HepG2 (cell line): ENCODE data around the gene TTBK1. TPM values are rescaled to one million over a fixed set of nuclear protein-coding genes. Genes with fewer than 3 reads are reported as not detected.

ENCODE experiments used
- CCAR2 ChIP-seq: fragments of 200-400 bp; formaldehyde crosslinking; optimal IDR thresholded peaks from 2 replicates; pipeline ENCODE3; 2018; ENCODE audit warnings: low read depth, mild to moderate bottlenecking, low read length, moderate library complexity
- HMGXB4 ChIP-seq, 2 experiments: sonication (generic) in 1 of 2; formaldehyde crosslinking in 1 of 2; IDR thresholded peaks; 2 replicates each; pipeline versions ENCODE4 v1.4.0 to v1.6.1; 2018 to 2020; ENCODE audit warnings: missing genetic modification reagents in 2 of 2, borderline replicate concordance in 1 of 2, low read depth in 1 of 2, mild to moderate bottlenecking in 1 of 2, missing biosample characterization in 1 of 2
- JUND ChIP-seq: sonication (generic); formaldehyde crosslinking; IDR thresholded peaks from 2 replicates; pipeline ENCODE4 v1.8.0; 2022; ENCODE audit warnings: mild to moderate bottlenecking, missing genetic modification reagents
- MNT ChIP-seq: fragments of 450-650 bp; IDR thresholded peaks from 2 replicates; pipeline ENCODE4 v1.6.1; 2016
- MTA3 ChIP-seq: sonication (generic); formaldehyde crosslinking; IDR thresholded peaks from 2 replicates; pipeline ENCODE4 v1.4.0; 2020; ENCODE audit warnings: missing genetic modification reagents
- NR0B2 ChIP-seq: sonication (generic); formaldehyde crosslinking; IDR thresholded peaks from 2 replicates; pipeline ENCODE4 v1.4.0; 2020; ENCODE audit warnings: mild to moderate bottlenecking, missing genetic modification reagents
- NR2F2 ChIP-seq: IDR thresholded peaks from 2 replicates; pipeline ENCODE4 v1.6.1; 2012; ENCODE audit warnings: low read depth, inconsistent platforms, borderline replicate concordance
- PRMT3 ChIP-seq: sonication (generic); formaldehyde crosslinking; IDR thresholded peaks from 2 replicates; pipeline ENCODE4 v1.8.1; 2022; ENCODE audit warnings: low read depth, mild to moderate bottlenecking, moderate library complexity, missing genetic modification reagents, borderline replicate concordance
- RBAK ChIP-seq: sonication (generic); formaldehyde crosslinking; IDR thresholded peaks from 2 replicates; pipeline ENCODE4 v1.5.1; 2020; ENCODE audit warnings: mild to moderate bottlenecking, missing genetic modification reagents
- SP2 ChIP-seq: sonication (generic); formaldehyde crosslinking; IDR thresholded peaks from 2 replicates; pipeline ENCODE4 v1.5.1; 2020; ENCODE audit warnings: mild to moderate bottlenecking, missing genetic modification reagents
- SPEN ChIP-seq: sonication (generic); formaldehyde crosslinking; IDR thresholded peaks from 2 replicates; pipeline ENCODE4 v1.5.1; 2020; ENCODE audit warnings: low read depth, mild to moderate bottlenecking, missing genetic modification reagents
- ZC3H4 ChIP-seq: sonication (generic); formaldehyde crosslinking; IDR thresholded peaks from 2 replicates; pipeline ENCODE4 v1.4.0; 2020; ENCODE audit warnings: missing genetic modification reagents, borderline replicate concordance
- ZNF343 ChIP-seq: sonication (generic); formaldehyde crosslinking; IDR thresholded peaks from 2 replicates; pipeline ENCODE4 v1.4.0; 2020; ENCODE audit warnings: mild to moderate bottlenecking, missing genetic modification reagents
- ZNF468 ChIP-seq: sonication (generic); formaldehyde crosslinking; IDR thresholded peaks from 2 replicates; pipeline ENCODE4 v1.8.0; 2022; ENCODE audit warnings: mild to moderate bottlenecking, moderate library complexity, missing genetic modification reagents
- ZNF670 ChIP-seq: sonication (generic); formaldehyde crosslinking; IDR thresholded peaks from 2 replicates; pipeline ENCODE4 v1.8.0; 2022; ENCODE audit warnings: mild to moderate bottlenecking, missing genetic modification reagents, borderline replicate concordance
- ZNF75D ChIP-seq: sonication (generic); formaldehyde crosslinking; IDR thresholded peaks from 2 replicates; pipeline ENCODE4 v1.8.1; 2023; ENCODE audit warnings: missing genetic modification reagents, mild to moderate bottlenecking, borderline replicate concordance
- ZNF780A ChIP-seq: sonication (generic); formaldehyde crosslinking; IDR thresholded peaks from 2 replicates; pipeline ENCODE4 v1.8.0; 2022; ENCODE audit warnings: mild to moderate bottlenecking, missing genetic modification reagents, moderate library complexity
- polyA plus RNA-seq, 8 experiments: library from polyadenylated mRNA; depleted of rRNA in 3 of 8; stranded (reverse) in 7 of 8; unstranded in 1 of 8; fragments of >200 nt; fragmentation: Illumina TruSeq in 4 of 8; extraction: Trizol in 4 of 8; gene quantifications; 2 replicates each; pipeline versions ENCODE4 v1.2.1 to v1.2.3, GENCODE V29; 2011 to 2016; ENCODE audit warnings: low read depth in 4 of 8, missing spikeins in 1 of 8, mixed read lengths in 1 of 8; ENCODE audit not compliant: insufficient read depth in 1 of 8
- total RNA-seq, 5 experiments: library from RNA; depleted of rRNA; stranded (reverse); fragments of >200 nt; fragmentation: Illumina TruSeq; extraction: Trizol; gene quantifications; 2 replicates each; pipeline ENCODE4 v1.2.3, GENCODE V29; 2016; ENCODE audit warnings: low read depth in 1 of 5
- TF ChIP-seq, protein P1 (sequence below): IDR thresholded peaks from 2 replicates; pipeline ENCODE4 v1.4.0; 2020; ENCODE audit warnings: mild to moderate bottlenecking, missing genetic modification reagents
- TF ChIP-seq, protein P2 (sequence below): sonication (generic); formaldehyde crosslinking; IDR thresholded peaks from 2 replicates; pipeline ENCODE4 v1.4.0; 2020; ENCODE audit warnings: missing genetic modification reagents

Gene TTBK1
- total and polyA plus RNA-seq, 2 of the 13 experiments (the other 11 are each of a cell fraction or from before 2014, with no cell fraction given): 0.24 to 0.33 TPM

- TF ChIP-seq HMGXB4 (CRISPR knock-in tag; IDR thresholded peaks at IDR 0.05; ENCODE audit: borderline replicate concordance in 1 of 2, low read depth in 1 of 2) (peak in 1 of 2 experiments; percentile 57; a peak in 1 of 4 replicates), ZNF670 (CRISPR knock-in tag) (no peak), SP2 (no peak), NR0B2 (CRISPR knock-in tag) (no peak), SPEN (CRISPR knock-in tag) (no peak), ZNF75D (no peak), MNT (no peak), ZNF343 (CRISPR knock-in tag) (no peak), NR2F2 (no peak), ZNF780A (CRISPR knock-in tag) (no peak), MTA3 (no peak), CCAR2 (no peak), RBAK (CRISPR knock-in tag) (no peak; the same call in 1 of the 2 replicates), JUND (CRISPR knock-in tag) (no peak), ZNF468 (no peak), PRMT3 (CRISPR knock-in tag) (no peak), ZC3H4 (CRISPR knock-in tag) (no peak)
- TF ChIP-seq, protein P1, sequence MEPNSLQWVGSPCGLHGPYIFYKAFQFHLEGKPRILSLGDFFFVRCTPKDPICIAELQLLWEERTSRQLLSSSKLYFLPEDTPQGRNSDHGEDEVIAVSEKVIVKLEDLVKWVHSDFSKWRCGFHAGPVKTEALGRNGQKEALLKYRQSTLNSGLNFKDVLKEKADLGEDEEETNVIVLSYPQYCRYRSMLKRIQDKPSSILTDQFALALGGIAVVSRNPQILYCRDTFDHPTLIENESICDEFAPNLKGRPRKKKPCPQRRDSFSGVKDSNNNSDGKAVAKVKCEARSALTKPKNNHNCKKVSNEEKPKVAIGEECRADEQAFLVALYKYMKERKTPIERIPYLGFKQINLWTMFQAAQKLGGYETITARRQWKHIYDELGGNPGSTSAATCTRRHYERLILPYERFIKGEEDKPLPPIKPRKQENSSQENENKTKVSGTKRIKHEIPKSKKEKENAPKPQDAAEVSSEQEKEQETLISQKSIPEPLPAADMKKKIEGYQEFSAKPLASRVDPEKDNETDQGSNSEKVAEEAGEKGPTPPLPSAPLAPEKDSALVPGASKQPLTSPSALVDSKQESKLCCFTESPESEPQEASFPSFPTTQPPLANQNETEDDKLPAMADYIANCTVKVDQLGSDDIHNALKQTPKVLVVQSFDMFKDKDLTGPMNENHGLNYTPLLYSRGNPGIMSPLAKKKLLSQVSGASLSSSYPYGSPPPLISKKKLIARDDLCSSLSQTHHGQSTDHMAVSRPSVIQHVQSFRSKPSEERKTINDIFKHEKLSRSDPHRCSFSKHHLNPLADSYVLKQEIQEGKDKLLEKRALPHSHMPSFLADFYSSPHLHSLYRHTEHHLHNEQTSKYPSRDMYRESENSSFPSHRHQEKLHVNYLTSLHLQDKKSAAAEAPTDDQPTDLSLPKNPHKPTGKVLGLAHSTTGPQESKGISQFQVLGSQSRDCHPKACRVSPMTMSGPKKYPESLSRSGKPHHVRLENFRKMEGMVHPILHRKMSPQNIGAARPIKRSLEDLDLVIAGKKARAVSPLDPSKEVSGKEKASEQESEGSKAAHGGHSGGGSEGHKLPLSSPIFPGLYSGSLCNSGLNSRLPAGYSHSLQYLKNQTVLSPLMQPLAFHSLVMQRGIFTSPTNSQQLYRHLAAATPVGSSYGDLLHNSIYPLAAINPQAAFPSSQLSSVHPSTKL (CRISPR knock-in tag): peak; percentile 71
- TF ChIP-seq, protein P2, sequence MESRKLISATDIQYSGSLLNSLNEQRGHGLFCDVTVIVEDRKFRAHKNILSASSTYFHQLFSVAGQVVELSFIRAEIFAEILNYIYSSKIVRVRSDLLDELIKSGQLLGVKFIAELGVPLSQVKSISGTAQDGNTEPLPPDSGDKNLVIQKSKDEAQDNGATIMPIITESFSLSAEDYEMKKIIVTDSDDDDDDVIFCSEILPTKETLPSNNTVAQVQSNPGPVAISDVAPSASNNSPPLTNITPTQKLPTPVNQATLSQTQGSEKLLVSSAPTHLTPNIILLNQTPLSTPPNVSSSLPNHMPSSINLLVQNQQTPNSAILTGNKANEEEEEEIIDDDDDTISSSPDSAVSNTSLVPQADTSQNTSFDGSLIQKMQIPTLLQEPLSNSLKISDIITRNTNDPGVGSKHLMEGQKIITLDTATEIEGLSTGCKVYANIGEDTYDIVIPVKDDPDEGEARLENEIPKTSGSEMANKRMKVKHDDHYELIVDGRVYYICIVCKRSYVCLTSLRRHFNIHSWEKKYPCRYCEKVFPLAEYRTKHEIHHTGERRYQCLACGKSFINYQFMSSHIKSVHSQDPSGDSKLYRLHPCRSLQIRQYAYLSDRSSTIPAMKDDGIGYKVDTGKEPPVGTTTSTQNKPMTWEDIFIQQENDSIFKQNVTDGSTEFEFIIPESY (CRISPR knock-in tag): 0 out of 2 replicates have a peak, but pooled peaks have one; percentile 9
These were observed 18.9 kb downstream of the TTBK1 start (continued) for GRCh38 chr6:43262000-43262779.
